Stimulated activated memory B cell treated with anti-CD40 and anti-IgM and Interleukin-4, amounts not matched to agents 10 μg/mL and 1 μg/mL and 100 μg/mL, for 72 hours (primary cell): ENCODE measurements around the gene PSMD8.
"Not testable (repeated sequence)": the region's sequence is repeated elsewhere in the genome, so short reads cannot be mapped to it uniquely, and the experiment has no call there.

ENCODE experiments used
- ATAC-seq: fragments of 150-1000 bp; cut with Tn5 transposase; 2 replicates; pipeline ENCODE4 v1.10.0; 2021
- H3K27ac Mint-ChIP-seq: one replicate; pipeline ENCODE4 v1.8.0; 2022; ENCODE audit warnings: mild to moderate bottlenecking, mixed read lengths
- H3K27me3 Mint-ChIP-seq: one replicate; pipeline ENCODE4 v1.8.0; 2022; ENCODE audit warnings: mixed read lengths
- H3K36me3 Mint-ChIP-seq: one replicate; pipeline ENCODE4 v1.8.0; 2022; ENCODE audit warnings: mixed read lengths
- H3K4me1 Mint-ChIP-seq: one replicate; pipeline ENCODE4 v1.8.0; 2022; ENCODE audit warnings: mixed read lengths
- H3K4me3 Mint-ChIP-seq: one replicate; pipeline ENCODE4 v1.8.0; 2022; ENCODE audit warnings: mild to moderate bottlenecking, moderate library complexity, mixed read lengths
- H3K9me3 Mint-ChIP-seq: one replicate; pipeline ENCODE4 v1.8.0; 2022; ENCODE audit warnings: mixed read lengths

The PSMD8 gene

GRCh38 chr19:38404858-38405257 is 30.5 kb downstream of the PSMD8 start:
- no peak for ATAC-seq
- Mint-ChIP-seq H3K9me3 (no peaks in the 10 kb centered on the region), H3K4me1 (peaks cover 23% of the 10 kb centered on the region), H3K27me3 (peaks cover 20% of the 10 kb centered on the region), H3K36me3 (peaks cover 27% of the 10 kb centered on the region), H3K4me3 (peak overlapping the region; percentile 17), H3K27ac (peak overlapping the region; percentile 92)

DNA sequence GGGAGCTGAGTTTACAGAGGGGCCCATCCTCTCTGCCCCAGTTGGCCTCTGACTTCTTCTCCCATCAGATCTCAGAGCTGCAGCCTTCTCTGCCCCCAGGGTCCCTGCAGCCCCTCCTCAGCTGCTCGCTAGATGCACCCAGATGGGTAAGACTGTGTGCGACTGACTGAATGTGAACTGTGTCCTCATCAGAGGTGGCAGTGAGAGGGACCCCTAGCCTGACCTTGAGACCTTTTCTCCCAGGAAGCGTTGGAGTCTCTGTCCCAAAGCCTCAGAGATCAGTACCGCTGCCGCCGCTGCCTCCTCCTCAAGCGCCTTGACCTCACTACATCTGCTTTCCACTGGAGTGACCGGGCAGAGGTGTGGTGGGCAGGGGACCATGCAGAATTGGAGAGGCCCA is 30.9 kb downstream of the PSMD8 start:
- Mint-ChIP-seq H3K9me3 (no peaks in the 10 kb centered on the region), H3K27me3 (peaks cover 16% of the 10 kb centered on the region), H3K27ac (no peak overlapping the region), H3K4me3 (peak overlapping the region; percentile 25), H3K4me1 (peaks cover 23% of the 10 kb centered on the region), H3K36me3 (peaks cover 27% of the 10 kb centered on the region)
- ATAC-seq: no peak

DNA sequence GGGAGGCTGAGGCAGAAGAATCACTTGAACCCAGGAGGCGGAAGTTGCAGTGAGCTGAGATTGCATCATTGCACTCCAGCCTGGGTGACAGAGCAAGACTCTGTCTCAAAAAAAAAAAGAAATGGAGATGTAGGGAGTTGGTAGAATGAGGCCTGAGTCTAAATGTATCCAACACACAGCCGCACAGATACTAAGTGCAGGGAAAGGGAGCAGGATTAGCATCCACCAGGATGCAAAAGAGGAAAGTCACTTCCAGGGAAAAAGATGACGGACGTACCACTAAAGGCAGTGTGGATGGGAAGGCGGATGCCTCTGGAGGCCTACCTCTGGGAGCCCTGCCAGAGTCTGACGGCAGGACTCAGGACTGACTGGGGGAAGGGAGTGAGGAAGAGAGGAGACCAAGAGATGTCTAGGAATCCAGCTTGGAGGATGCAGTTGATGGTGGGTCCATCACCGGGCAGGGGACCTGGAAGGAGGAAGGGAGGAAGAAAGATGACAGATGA is 35.3 kb downstream of the PSMD8 start:
- Mint-ChIP-seq H3K36me3 (peaks cover 27% of the 10 kb centered on the region), H3K27me3 (no peaks in the 10 kb centered on the region), H3K4me1 (peaks cover 9% of the 10 kb centered on the region), H3K9me3 (no peaks in the 10 kb centered on the region), H3K27ac (no peak overlapping the region), H3K4me3 (no peak overlapping the region)
- ATAC-seq: no peak

DNA sequence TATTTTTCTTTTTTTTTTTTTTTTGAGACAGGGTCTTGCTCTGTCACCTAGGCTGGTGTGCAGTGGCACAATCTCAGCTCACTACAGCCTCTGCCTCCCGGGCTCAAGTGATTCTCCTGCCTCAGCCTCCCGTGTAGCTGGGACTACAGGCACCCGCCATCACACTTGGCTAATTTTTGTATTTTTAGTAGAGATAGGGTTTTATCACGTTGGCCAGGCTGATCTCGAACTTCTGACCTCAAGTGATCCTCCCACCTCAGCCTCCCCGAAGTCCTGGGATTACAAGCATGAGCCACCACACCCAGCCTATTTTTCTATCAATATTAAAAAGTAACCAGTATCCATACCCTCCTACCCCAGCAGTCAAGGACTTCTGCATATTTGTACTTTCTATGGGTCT is 36.0 kb downstream of the PSMD8 start:
- not testable (repeated sequence) for H3K27ac Mint-ChIP-seq, ATAC-seq, H3K27me3 Mint-ChIP-seq, H3K4me1 Mint-ChIP-seq, H3K9me3 Mint-ChIP-seq, H3K4me3 Mint-ChIP-seq
- peaks cover 23% of the 10 kb centered on the region for H3K36me3 Mint-ChIP-seq

DNA sequence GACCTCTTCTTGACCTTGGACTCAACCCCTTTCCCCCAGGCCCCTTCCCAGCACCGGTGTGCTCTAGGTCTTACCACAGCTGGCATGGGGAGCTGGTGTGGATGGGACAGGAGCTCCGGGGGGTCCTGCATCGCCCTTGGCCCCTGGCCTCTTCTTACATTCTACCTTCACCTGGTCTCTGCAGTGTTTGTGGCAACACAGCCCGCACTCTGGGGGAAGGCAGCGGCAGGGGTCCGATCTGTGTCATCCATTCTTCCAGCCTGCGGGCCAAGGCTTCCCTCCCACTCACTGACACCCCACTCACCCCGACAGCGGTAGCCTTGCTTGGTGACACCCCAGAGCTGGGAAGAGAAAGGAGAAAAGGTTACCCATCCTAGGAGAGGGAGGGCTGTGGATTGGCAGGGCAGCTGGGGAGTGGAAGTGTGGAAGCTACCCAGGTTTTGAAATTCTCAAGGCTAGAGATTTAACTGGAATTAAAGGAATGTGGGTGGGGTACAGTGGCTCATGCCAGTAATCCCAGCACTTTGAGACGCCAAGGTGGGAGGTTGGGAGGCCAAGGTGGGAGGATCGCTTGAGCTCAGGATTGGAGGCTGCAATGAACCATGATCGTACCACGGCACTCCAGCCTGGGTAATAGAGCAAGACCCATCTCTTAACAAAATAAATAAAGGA is 36.8 kb downstream of the PSMD8 start:
- H3K27me3 Mint-ChIP-seq: no peaks in the 10 kb centered on the region
- peaks cover 21% of the 10 kb centered on the region for H3K36me3 Mint-ChIP-seq

DNA sequence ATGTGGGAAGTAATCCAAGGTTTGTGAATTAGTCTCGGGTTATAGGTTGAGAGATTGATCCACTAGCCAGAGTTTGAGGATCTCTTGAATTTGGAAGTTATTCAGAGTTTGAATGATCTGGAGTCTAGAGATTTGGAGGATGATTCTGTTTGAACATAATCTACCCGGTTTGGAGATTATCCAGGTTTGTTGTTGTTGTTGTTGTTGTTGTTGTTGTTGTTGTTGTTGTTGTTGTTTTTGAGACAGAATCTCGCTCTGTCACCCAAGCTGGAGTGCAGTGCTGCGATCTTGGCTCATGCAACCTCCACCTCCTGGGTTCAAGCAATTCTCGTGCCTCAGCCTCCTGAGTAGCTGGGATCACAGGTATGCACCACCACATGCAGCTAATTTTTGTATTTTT is 37.5 kb downstream of the PSMD8 start:
- ATAC-seq, H3K9me3 Mint-ChIP-seq, H3K4me3 Mint-ChIP-seq, H3K27me3 Mint-ChIP-seq, H3K4me1 Mint-ChIP-seq, H3K27ac Mint-ChIP-seq: not testable (repeated sequence)
- H3K36me3 Mint-ChIP-seq: peaks cover 20% of the 10 kb centered on the region

More for the DNA sequence above, 36.8 kb downstream of the PSMD8 start:
- ATAC-seq: no peak
- H3K27ac Mint-ChIP-seq: no peak overlapping the region
- H3K4me3 Mint-ChIP-seq: no peak overlapping the region
- no peaks in the 10 kb centered on the region for H3K9me3 Mint-ChIP-seq
- H3K4me1 Mint-ChIP-seq: no peaks in the 10 kb centered on the region

DNA sequence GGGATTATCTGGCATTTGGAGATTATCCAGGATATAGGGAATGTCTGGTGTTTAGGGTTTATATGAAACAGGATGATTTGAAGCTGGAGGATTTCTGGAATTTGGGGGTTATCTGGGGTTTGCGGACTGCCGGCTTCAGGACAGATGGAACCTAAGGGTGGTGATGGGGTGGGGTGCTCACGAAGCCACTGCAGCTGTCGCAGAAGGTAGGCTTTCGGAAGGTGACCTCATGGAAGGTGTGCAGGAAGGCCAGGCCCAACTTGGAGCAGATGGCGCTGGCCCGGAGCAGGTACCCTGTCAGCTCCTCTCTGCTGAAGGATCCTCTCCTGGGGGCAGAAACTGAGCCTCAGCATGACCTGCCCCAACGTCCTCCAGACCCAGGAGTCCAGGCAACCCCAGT is 38.1 kb downstream of the PSMD8 start:
- Mint-ChIP-seq H3K9me3 (no peaks in the 10 kb centered on the region), H3K36me3 (peaks cover 15% of the 10 kb centered on the region), H3K4me3 (no peak overlapping the region), H3K27me3 (no peaks in the 10 kb centered on the region), H3K27ac (no peak overlapping the region), H3K4me1 (peaks cover 9% of the 10 kb centered on the region)
- no peak for ATAC-seq

DNA sequence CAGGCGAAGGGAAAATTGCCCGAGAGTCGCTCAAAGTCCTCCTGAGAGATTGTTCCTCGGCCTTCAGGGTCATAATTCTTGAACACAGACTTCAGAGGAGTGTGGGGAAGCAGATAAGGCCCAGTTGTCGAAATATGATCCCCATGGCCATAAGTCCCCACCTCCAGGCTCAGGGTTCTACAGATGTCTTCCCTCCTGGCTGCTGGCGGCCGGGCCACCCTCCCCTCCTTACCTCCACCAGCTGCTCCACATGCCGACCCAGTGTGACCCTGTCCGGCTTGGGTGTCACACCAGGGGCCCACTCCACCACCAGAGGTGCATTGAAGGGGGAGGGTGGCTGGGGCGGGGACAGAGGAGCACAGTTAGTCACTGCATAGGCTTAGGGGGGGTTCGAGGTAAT is 38.6 kb downstream of the PSMD8 start:
- no peak overlapping the region for H3K4me3 Mint-ChIP-seq
- H3K4me1 Mint-ChIP-seq: peaks cover 14% of the 10 kb centered on the region
- H3K27ac Mint-ChIP-seq: no peak overlapping the region
- no peaks in the 10 kb centered on the region for H3K27me3 Mint-ChIP-seq
- no peak for ATAC-seq
- H3K9me3 Mint-ChIP-seq: no peaks in the 10 kb centered on the region
- H3K36me3 Mint-ChIP-seq: peaks cover 12% of the 10 kb centered on the region

DNA sequence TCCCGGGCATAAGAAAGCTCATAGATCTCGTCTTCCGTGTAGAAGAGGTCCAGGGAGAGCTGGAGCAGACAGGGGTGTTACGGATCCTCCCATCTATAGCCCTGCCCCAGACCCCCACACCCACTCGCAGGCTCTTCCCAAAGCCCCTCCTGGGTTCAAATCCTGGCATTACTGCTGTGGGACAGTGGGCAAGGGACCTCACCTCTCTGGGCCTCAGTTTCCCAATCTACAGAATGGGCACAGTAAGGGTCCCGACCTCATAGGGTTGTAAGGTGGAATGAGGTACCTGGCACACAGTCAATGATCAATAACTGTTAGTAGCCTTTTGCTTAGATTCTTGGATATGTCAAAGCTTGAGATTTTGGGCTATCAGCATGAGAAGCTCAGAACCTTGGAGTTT is 39.0 kb downstream of the PSMD8 start:
- H3K27me3 Mint-ChIP-seq: no peaks in the 10 kb centered on the region
- H3K36me3 Mint-ChIP-seq: peaks cover 8% of the 10 kb centered on the region
- H3K4me1 Mint-ChIP-seq: peaks cover 18% of the 10 kb centered on the region
- no peak overlapping the region for H3K27ac Mint-ChIP-seq
- ATAC-seq: no peak
- H3K4me3 Mint-ChIP-seq: no peak overlapping the region
- no peaks in the 10 kb centered on the region for H3K9me3 Mint-ChIP-seq

DNA sequence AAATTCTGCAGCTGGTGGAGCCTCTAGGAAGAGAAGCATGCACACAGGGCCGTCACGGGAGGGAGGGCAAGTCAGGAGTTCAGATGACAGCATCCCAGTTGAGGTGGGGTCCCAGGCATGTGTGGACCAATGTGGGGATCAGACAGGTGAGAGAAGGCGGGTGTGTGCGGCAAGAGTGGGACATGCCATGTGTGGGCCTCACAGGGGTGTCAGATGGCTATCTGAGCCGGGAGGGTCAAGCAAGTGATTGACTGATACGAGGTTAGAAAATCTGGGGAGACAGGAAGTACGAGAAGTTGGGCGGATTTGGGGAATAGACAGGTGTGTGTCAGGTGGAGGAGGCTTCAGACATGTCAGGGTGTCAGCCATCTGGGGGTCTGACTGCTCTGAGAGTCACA is 42.8 kb downstream of the PSMD8 start:
- Mint-ChIP-seq H3K27me3 (no peaks in the 10 kb centered on the region), H3K4me3 (peak overlapping the region; percentile 76), H3K4me1 (peaks cover 26% of the 10 kb centered on the region), H3K36me3 (no peaks in the 10 kb centered on the region), H3K27ac (peak overlapping the region; percentile 67), H3K9me3 (no peaks in the 10 kb centered on the region)
- no peak for ATAC-seq

DNA sequence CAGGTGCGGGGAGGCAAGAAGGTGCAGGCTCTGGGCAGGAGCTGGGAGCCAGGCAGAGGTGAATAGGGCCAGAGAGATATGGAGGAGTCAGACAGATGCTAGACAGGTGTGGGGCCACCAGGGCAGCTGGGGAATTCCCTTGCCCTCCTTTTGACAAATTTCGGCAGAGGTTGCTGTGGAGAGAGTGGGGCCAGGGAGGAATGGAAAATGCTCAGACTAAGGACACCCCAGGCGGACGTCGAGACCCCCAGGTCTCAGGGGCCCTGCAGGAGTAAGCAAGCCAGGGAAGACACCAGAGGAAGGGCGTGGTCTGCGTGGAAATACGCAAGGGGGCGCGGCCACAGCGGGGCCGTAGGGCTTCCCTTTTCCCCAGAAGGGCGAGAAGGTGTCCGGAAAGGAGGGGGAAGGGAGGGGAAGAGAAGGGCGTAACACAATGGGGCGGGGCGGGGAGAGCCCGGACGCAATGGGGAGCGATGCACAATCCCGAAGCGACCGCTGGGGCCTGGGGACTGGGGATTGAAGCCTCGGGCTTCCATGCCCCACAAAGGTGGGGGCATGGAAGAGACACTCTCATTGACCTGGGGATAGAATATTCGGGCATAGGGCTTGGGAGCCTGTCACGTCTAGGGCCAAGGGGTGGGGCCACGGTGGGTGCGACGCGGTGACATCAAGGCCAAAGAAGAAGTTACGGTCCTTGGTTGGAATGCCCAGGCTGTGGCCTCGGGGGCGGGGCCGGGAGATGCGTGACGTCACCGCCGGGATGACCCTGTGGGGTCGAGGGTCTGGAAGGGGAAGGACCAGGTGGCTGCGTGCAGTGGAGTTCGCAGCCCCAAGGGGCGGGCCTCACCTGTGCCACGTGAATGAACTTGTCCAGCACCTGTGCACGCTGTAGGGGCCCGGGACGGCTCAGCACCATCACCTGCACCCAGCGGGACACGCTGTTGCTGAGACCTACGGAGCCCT is 43.5 kb downstream of the PSMD8 start:
- H3K4me1 Mint-ChIP-seq: peaks cover 26% of the 10 kb centered on the region
- ATAC-seq: peak; percentile 88
- no peaks in the 10 kb centered on the region for H3K36me3 Mint-ChIP-seq
- peak overlapping the region; percentile 76 for H3K4me3 Mint-ChIP-seq
- H3K9me3 Mint-ChIP-seq: no peaks in the 10 kb centered on the region
- peak overlapping the region; percentile 67 for H3K27ac Mint-ChIP-seq
- no peaks in the 10 kb centered on the region for H3K27me3 Mint-ChIP-seq

DNA sequence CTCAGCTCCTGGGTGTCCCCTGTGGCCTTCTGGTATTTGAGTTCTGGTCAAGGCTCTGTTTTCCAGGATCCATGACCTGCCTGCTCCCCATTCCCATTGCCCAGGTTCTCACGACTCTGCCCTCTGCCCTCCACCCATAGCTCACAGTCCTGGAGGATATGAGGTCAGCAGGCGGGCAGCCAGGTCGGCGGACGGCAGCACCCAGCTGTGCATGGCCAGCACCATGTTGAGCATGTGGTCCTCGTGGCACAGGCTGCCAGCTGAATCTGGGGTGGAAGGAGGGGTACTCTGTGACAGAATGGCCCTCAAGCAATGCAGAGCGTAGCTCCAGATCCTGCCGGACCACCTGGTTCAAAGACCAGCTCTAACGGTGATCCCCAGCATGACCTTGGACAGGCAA is 46.6 kb downstream of the PSMD8 start:
- ATAC-seq: no peak
- H3K9me3 Mint-ChIP-seq: no peaks in the 10 kb centered on the region
- peaks cover 36% of the 10 kb centered on the region for H3K4me1 Mint-ChIP-seq
- H3K4me3 Mint-ChIP-seq: no peak overlapping the region
- no peaks in the 10 kb centered on the region for H3K36me3 Mint-ChIP-seq
- H3K27me3 Mint-ChIP-seq: no peaks in the 10 kb centered on the region
- H3K27ac Mint-ChIP-seq: no peak overlapping the region

GRCh38 chr19:38421856-38422255 is 47.5 kb downstream of the PSMD8 start:
- Mint-ChIP-seq H3K36me3 (no peaks in the 10 kb centered on the region), H3K4me3 (no peak overlapping the region), H3K4me1 (peaks cover 42% of the 10 kb centered on the region), H3K27ac (no peak overlapping the region), H3K9me3 (no peaks in the 10 kb centered on the region), H3K27me3 (no peaks in the 10 kb centered on the region)
- ATAC-seq: no peak

DNA sequence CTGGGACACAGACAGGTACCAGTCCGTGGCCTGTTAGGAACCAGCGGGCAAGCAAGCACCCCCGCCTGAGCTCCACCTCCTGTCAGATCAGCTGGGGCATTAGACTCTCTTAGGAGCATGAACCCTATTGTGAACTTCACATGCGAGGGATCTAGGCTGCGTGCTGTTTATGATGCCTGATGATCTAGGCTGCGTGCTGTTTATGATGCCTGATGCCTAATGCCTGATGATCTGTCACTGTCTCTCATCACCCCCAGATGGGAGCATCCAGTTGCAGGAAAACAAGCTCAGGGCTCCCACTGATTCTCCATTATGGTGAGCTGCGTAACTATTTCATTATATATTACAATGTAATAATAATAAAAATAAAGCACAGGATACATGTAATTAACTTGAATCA is 48.1 kb downstream of the PSMD8 start:
- Mint-ChIP-seq H3K4me3 (no peak overlapping the region), H3K27me3 (no peaks in the 10 kb centered on the region), H3K9me3 (no peaks in the 10 kb centered on the region), H3K4me1 (peaks cover 42% of the 10 kb centered on the region), H3K27ac (no peak overlapping the region), H3K36me3 (no peaks in the 10 kb centered on the region)
- ATAC-seq: no peak

- ATAC-seq: no peak
- Mint-ChIP-seq H3K27me3 (peaks cover 8% of the 10 kb centered on the region), H3K4me3 (no peak overlapping the region), H3K36me3 (no peaks in the 10 kb centered on the region), H3K27ac (no peak overlapping the region), H3K9me3 (no peaks in the 10 kb centered on the region), H3K4me1 (peaks cover 37% of the 10 kb centered on the region)
Measured at GRCh38 chr19:38424272-38424671, 49.9 kb downstream of the PSMD8 start.
